Retinal pigment epithelial cell (primary cell): ENCODE measurements around the gene COL26A1.

Source experiments
- DNase-seq: peaks from one replicate; pipeline ENCODE4 v3.0.0-alpha.2; 2010; ENCODE audit warnings: low read depth
- H3K4me3 ChIP-seq: 2 replicates; pipeline ENCODE4 v1.5.1; 2011; ENCODE audit warnings: mild to moderate bottlenecking, low read length, control low read depth, moderate library complexity
- TF ChIP-seq, protein P1 (sequence below): conservative IDR thresholded peaks from 2 replicates; pipeline ENCODE4 v1.5.1; 2011; ENCODE audit warnings: low read depth, low read length, control low read depth, inconsistent platforms

COL26A1 gene

DNA sequence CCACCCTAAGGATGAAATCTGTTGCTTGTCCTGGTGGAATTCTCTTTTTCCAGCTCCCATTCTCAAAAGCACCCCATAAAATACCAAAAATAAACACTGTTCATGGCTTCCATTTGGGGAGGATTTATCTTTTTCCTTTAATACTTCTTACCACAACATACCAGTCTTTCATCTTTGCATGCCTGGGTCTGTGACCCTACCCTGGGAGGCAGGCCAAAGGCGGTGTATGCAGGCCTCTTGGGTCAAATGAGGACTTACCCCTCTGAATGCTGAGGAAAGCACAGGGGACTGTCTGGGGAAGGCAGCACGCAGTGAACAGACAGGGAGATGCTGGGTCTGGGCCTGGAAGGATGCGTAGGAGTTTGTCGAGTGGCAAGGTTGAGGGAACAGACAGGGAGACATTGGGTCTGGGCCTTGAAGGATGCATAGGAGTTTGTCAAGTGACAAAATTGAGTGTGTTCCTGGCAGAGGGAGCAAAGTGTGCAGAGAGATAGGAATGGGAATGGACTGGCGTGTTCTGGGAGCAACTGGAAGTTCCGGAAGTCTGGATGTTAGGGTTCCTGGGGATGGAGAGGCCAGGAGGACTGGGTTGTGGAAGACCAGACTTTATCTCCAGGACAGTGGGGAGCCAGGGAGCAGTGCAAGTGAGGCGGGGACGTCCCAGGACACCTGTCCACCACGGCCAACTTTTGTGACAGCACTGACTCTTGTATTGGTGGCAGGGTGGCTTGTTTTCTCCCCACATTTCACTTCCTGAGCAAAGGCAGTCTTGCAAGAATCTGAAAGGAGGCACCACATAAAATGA lies 225.7 kb downstream of the COL26A1 start:
- DNase-seq = no peak
- H3K4me3 ChIP-seq = no peak overlapping the region
- TF ChIP-seq, protein P1, sequence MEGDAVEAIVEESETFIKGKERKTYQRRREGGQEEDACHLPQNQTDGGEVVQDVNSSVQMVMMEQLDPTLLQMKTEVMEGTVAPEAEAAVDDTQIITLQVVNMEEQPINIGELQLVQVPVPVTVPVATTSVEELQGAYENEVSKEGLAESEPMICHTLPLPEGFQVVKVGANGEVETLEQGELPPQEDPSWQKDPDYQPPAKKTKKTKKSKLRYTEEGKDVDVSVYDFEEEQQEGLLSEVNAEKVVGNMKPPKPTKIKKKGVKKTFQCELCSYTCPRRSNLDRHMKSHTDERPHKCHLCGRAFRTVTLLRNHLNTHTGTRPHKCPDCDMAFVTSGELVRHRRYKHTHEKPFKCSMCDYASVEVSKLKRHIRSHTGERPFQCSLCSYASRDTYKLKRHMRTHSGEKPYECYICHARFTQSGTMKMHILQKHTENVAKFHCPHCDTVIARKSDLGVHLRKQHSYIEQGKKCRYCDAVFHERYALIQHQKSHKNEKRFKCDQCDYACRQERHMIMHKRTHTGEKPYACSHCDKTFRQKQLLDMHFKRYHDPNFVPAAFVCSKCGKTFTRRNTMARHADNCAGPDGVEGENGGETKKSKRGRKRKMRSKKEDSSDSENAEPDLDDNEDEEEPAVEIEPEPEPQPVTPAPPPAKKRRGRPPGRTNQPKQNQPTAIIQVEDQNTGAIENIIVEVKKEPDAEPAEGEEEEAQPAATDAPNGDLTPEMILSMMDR = no peak

DNA sequence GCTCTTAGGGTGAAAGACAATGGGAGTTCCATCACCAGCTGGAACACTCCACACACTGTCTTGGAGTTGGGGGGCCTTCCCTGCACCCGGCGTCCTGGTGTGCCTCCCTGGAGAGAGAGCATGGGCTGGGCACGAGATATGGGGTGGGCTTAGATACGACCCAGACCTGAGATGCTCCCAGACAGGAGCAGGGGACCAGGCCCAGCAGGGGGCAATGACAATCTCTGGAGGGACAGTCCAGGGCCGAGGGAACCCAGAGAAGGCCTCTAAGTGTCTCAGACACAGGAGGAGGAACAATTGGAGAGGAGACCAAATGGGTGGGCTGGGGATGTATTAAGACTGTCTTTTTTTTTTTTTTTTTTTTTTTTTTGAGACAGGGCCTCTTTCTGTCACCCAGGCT lies 226.4 kb downstream of the COL26A1 start:
- TF ChIP-seq, protein P1 = no peak
- DNase-seq = no peak

DNA sequence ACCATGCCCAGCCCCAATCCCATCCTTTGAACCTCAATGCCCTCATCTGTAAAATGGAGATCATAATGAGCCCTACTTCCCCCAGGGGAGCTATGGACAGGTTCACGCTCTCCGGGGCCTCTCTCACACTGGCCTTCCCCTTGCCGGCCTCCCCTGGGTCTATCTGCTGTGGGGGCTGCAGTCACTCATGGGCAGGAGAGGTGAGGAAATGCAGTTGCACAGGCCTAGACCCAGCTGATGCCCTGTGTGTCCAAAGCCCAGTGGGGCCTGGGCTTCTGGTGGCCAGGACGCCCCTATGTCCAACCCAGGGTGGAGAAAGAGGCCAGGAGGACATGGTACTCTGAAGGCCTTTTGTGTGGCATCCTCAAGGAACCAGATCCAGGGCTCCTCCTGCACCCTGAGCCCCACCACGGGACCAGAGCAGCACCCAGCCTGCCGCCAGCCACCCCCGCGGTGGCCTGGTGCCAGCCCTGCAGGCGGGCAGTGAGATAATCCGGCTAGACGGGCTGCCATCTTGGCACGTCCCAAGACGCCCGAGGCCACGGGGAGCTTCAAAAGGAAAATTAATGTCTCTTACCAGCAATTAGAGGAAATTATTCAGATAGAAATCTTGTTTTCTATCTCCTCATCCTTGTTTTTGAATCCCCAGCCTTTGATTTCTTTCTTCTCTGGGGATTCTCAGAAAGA lies 227.4 kb downstream of the COL26A1 start:
- H3K4me3 ChIP-seq = no peak overlapping the region
- TF ChIP-seq, protein P1 = no peak
- no peak for DNase-seq

More for the DNA sequence above, 226.4 kb downstream of the COL26A1 start:
- H3K4me3 ChIP-seq = no peak overlapping the region

DNA sequence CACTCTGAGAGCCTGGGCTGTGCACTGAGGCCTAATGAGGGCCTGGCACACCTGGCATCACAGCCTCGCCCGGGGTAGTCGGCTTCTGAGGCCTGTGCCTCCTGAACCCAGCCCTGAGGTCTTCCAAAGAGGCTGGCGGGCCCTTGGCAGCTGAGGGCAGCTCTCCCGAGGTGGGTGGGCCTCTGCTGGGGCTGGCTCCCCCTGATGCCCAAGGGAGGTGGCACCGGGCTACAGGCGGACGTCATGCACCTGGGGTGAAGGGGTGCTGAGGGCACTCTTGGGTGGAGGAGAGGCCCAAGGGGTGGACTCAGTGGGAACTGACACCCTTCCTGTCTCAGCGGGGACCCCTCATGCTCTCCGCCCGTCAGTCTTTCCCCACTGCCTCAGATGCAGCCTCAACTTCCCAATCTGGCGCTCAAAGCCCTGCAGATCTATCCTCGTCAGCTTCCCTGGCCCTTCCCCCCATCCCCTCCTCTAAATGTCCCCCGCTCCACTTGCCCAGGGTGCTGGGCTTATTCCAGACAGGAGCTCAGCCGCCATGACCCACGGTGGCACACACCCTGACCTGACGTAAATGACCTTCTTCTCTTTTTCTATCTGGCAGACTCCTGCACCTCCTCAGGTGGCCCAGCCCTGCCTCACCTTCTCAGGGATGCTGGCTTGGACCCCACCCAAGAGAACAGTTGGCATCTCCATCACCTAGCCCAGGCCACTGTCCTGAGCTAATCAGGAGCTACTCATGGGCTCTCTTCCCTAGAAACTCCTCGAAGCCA lies 228.2 kb downstream of the COL26A1 start:
- no peak for DNase-seq
- TF ChIP-seq, protein P1 = no peak

DNA sequence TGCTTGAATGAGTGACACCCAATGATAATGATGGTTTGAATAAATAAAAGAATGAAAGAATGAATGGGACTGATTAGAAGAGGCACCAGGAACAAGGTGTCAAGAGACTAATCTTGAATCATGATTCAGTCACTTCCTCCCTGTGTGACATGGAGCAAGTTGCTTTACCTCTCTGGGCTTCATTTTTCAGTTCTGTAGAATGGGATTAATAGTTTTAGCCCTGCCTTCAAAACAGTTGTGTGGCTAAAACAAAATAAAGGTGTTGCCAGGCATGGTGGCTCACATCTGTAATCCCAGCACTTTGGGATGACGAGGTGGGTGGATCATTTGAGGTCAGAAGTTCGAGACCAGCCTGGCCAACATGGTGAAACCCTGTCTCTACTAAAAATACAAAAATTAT lies 228.8 kb downstream of the COL26A1 start:
- DNase-seq = no peak
- TF ChIP-seq, protein P1 = no peak
- no peak overlapping the region for H3K4me3 ChIP-seq

More for the DNA sequence above, 228.2 kb downstream of the COL26A1 start:
- no peak overlapping the region for H3K4me3 ChIP-seq

DNA sequence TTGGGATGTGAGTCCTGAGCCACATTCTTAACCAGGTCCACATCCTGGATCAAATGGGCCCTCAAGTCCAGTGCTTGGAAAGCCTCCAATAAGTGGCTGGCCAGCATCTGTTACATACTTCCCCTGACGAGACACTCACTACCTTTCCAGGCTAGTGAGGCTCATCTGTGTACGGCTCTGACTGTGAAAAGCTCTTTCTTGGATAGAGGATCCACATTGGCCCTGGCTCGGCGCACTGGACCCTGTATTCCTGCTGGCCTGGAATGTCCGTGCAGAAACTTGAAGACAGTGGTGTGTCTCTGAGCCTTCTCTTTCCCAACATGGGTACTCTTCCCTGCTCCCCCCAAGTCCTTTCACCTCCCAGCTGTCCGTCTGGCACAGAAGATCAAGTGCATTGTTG lies 230.9 kb downstream of the COL26A1 start:
- DNase-seq = no peak
- TF ChIP-seq, protein P1 = no peak
- H3K4me3 ChIP-seq = no peak overlapping the region
